GM12878 (cell line): ENCODE results near the gene SLC10A1.

ENCODE experiments used
- ATF2 ChIP-seq: IDR thresholded peaks from 2 replicates; pipeline ENCODE4 v1.6.1; 2012; ENCODE audit warnings: low read length, inconsistent platforms
- CTCF ChIP-seq, 3 experiments: IDR thresholded peaks in 2 of 3; conservative IDR thresholded peaks in 1 of 3; 2 replicates each; pipeline ENCODE4 v1.5.1; 2011; ENCODE audit warnings: low read depth in 3 of 3, low read length in 3 of 3, mild to moderate bottlenecking in 3 of 3, control low read depth in 2 of 3, moderate library complexity in 2 of 3, inconsistent platforms in 1 of 3, mixed read lengths in 1 of 3; ENCODE audit not compliant: control insufficient read depth in 2 of 3, insufficient read depth in 1 of 3; ENCODE audit errors: extremely low read depth in 1 of 3
- POLR2A ChIP-seq: IDR thresholded peaks from 2 replicates; pipeline ENCODE4 v1.6.1; 2011; ENCODE audit warnings: low read depth, mild to moderate bottlenecking, low read length

- TF ChIP-seq ATF2 (no peak), CTCF (IDR thresholded peaks at IDR 0.05 in 2 of 3, conservative IDR thresholded peaks at IDR 0.05 in 1 of 3; ENCODE audit: control insufficient read depth in 2 of 3, extremely low read depth in 1 of 3, insufficient read depth in 1 of 3, low read depth in 3 of 3, low read length in 3 of 3) (no peak), POLR2A (no peak)
These were observed 45.8 kb upstream of the SLC10A1 start for GRCh38 chr14:69842686-69843420.
